Measurements from ENCODE around the gene FAM169A. TPM values are rescaled to one million over a fixed set of nuclear protein-coding genes. Genes with fewer than 3 reads are reported as not detected.
A peak's percentile ranks its signal among the peaks of the same experiment; 100 is the strongest.

Gene FAM169A
- total RNA-seq, 1 experiment from 2014 or later, result 63.1 TPM

DNA sequence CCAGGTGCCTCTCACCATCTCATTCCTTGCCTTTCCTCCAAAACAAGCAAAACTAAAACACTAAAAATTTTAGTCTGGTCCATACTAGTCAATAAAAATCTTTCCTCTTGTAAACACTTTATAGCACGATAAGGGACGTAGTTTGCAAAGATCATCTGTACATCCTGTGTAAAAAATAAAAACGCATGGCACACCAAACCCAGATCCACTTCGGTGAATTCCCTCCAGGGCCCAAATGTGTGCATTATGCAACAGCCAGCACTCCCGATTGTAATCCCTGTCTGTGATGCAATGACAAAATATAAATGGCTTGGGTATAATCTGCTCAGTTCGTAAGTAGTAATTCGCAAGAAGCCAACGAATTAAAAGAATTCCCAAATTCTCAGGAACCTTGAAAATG, 1.4 kb downstream of the FAM169A start:
- no peaks in the 10 kb centered on the region for H3K79me1 ChIP-seq (ENCODE audit: insufficient read depth, low read depth, low read length, poor library complexity, severe bottlenecking)
- no peak overlapping the region for H4K8ac ChIP-seq (replicated peaks; ENCODE audit: insufficient read length, low read depth, low read length)
- no peak overlapping the region for H4K5ac ChIP-seq (ENCODE audit: insufficient read length, low read depth, low read length)
- Mint-ChIP-seq H3K36me3 (ENCODE audit: insufficient read depth in 1 of 3, low read depth in 3 of 3) (peaks cover 0 to 18% (median 6%) of the 10 kb centered on the region in 3 experiments; a peak in 6 of 7 replicates), H3K9me3 (0 out of 5 replicates have a peak, but pooled peaks cover 0 to 2% of the 10 kb centered on the region in 2 experiments), H3K27me3 (ENCODE audit: low read depth) (no peaks in the 10 kb centered on the region), H3K27ac (peak overlapping the region; percentile 99 to 100 (median 100)), H3K4me3 (peak overlapping the region; percentile 98 to 99), H3K4me1 (peaks cover 57 to 63% of the 10 kb centered on the region in 2 experiments)
- peak overlapping the region; percentile 77; the same call in 1 of the 2 replicates for H3K14ac ChIP-seq (ENCODE audit: insufficient read depth, low read length)
- no peak overlapping the region for H2BK15ac ChIP-seq (ENCODE audit: low read depth, low read length)
- H2AK5ac ChIP-seq (ENCODE audit: insufficient read length, low read length), result no peak overlapping the region
- peak overlapping the region; percentile 6 for H3K56ac ChIP-seq (ENCODE audit: insufficient read length, low read depth, low read length)
- no peaks in the 10 kb centered on the region for H3K9me3 ChIP-seq (ENCODE audit: control insufficient read depth, low read depth, low read length)
- H3K4me2 ChIP-seq (ENCODE audit: insufficient read depth, insufficient read length, low read length), result peak overlapping the region; percentile 80
- TF ChIP-seq, protein P1, sequence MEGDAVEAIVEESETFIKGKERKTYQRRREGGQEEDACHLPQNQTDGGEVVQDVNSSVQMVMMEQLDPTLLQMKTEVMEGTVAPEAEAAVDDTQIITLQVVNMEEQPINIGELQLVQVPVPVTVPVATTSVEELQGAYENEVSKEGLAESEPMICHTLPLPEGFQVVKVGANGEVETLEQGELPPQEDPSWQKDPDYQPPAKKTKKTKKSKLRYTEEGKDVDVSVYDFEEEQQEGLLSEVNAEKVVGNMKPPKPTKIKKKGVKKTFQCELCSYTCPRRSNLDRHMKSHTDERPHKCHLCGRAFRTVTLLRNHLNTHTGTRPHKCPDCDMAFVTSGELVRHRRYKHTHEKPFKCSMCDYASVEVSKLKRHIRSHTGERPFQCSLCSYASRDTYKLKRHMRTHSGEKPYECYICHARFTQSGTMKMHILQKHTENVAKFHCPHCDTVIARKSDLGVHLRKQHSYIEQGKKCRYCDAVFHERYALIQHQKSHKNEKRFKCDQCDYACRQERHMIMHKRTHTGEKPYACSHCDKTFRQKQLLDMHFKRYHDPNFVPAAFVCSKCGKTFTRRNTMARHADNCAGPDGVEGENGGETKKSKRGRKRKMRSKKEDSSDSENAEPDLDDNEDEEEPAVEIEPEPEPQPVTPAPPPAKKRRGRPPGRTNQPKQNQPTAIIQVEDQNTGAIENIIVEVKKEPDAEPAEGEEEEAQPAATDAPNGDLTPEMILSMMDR (conservative IDR thresholded peaks at IDR 0.05), result no peak
- peak overlapping the region; percentile 98 for H3K9ac ChIP-seq (ENCODE audit: extremely low read depth, insufficient read length, low read length)
- no peak overlapping the region for H2AFZ ChIP-seq (ENCODE audit: low read length)
- peaks cover 10% of the 10 kb centered on the region; the same call in 1 of the 2 replicates for H3K4me1 ChIP-seq (ENCODE audit: insufficient read depth, low read length)
- H2BK120ac ChIP-seq (ENCODE audit: low read depth, low read length, poor library complexity, severe bottlenecking), result no peak overlapping the region
- no peak for DNase-seq
- H3K27me3 ChIP-seq (ENCODE audit: insufficient read depth, low read length), result no peaks in the 10 kb centered on the region
- H4K91ac ChIP-seq (ENCODE audit: insufficient read length, low read depth, low read length), result no peak overlapping the region
- no peak overlapping the region for H2BK20ac ChIP-seq (ENCODE audit: low read depth, low read length, poor library complexity, severe bottlenecking)
- H3K23me2 ChIP-seq (ENCODE audit: insufficient read length, low read depth, low read length, poor library complexity, severe bottlenecking), result peaks cover 11% of the 10 kb centered on the region
- H3K18ac ChIP-seq (ENCODE audit: insufficient read length, low read depth, low read length), result no peak overlapping the region
- H3T11ph ChIP-seq (ENCODE audit: low read length), result no peak overlapping the region
- WGBS (ENCODE audit: extremely low coverage, insufficient read length, low lambda C conversion rate), result no CpG with 5 or more reads among the region's 8 CpGs
- H2BK5ac ChIP-seq (ENCODE audit: insufficient read length, low read length), result no peak overlapping the region
- no peak overlapping the region for H3K23ac ChIP-seq (ENCODE audit: insufficient read length, low read depth, low read length)
- H2BK12ac ChIP-seq (ENCODE audit: insufficient read length, low read depth, low read length), result no peak overlapping the region
- peaks cover 54% of the 10 kb centered on the region for H3K79me2 ChIP-seq (ENCODE audit: insufficient read depth, low read length)
- peak overlapping the region; percentile 77 for H3K27ac ChIP-seq (ENCODE audit: insufficient read length, low read depth, low read length)
- H3K4ac ChIP-seq (ENCODE audit: low read depth, low read length), result no peak overlapping the region
- no peaks in the 10 kb centered on the region for H4K20me1 ChIP-seq (ENCODE audit: control insufficient read depth, insufficient read depth, insufficient read length)
